22Rv1 (cell line): Measurements from ENCODE around the gene CASK.

Experiments used
- H3K27ac ChIP-seq: fragments of 450-650 bp; 2 replicates; pipeline ENCODE4 v1.5.1; 2017
- CTCF ChIP-seq: fragments of 450-650 bp; IDR thresholded peaks from 2 replicates; pipeline ENCODE4 v1.5.1; 2017; ENCODE audit warnings: mild to moderate bottlenecking
- ZFX ChIP-seq: fragments of 450-650 bp; IDR thresholded peaks from 2 replicates; pipeline ENCODE4 v1.6.1; 2017; ENCODE audit warnings: antibody characterized with exemption, borderline replicate concordance

CASK gene

GRCh38 chrX:41887691-41888090 lies 35.7 kb downstream of the CASK start:
- TF ChIP-seq ZFX (no peak), CTCF (no peak)
- H3K27ac ChIP-seq, result no peak overlapping the region

GRCh38 chrX:41885724-41886123 lies 37.6 kb downstream of the CASK start:
- TF ChIP-seq CTCF, result no peak
- no peak for TF ChIP-seq ZFX
- H3K27ac ChIP-seq, result no peak overlapping the region

- no peak overlapping the region for H3K27ac ChIP-seq
- no peak for TF ChIP-seq CTCF
- TF ChIP-seq ZFX, result no peak
Measured at GRCh38 chrX:41881166-41881565, 42.2 kb downstream of the CASK start.

- no peak for TF ChIP-seq CTCF
- TF ChIP-seq ZFX, result no peak
- no peak overlapping the region for H3K27ac ChIP-seq
Measured at GRCh38 chrX:41877167-41877566, 46.2 kb downstream of the CASK start.

- H3K27ac ChIP-seq, result no peak overlapping the region
- TF ChIP-seq ZFX (no peak), CTCF (no peak)
Measured at GRCh38 chrX:41875142-41875541, 48.2 kb downstream of the CASK start.

- TF ChIP-seq CTCF, result no peak
- TF ChIP-seq ZFX, result no peak
- H3K27ac ChIP-seq, result no peak overlapping the region
Measured at GRCh38 chrX:41870719-41871151, 52.6 kb downstream of the CASK start.

- H3K27ac ChIP-seq, result no peak overlapping the region
- TF ChIP-seq CTCF (no peak), ZFX (no peak)
Measured at GRCh38 chrX:41868392-41868977, 54.9 kb downstream of the CASK start.
